Stomach (tissue), 4 donors: ENCODE results near the gene RELL2.

Experiments
- POLR2A ChIP-seq, 4 donors: fragments of 450-650 bp; IDR thresholded peaks; one replicate each; pipeline ENCODE4 v1.6.1; 2016; ENCODE audit warnings: antibody characterized with exemption in 4 of 4, control low read depth in 2 of 4, mild to moderate bottlenecking in 1 of 4, moderate library complexity in 1 of 4
- TF ChIP-seq, protein P1 (sequence below), 7 experiments: fragments of 450-650 bp in 4 of 7; fragments of 200-600 bp in 3 of 7; sonication (generic) in 3 of 7; IDR thresholded peaks; one replicate each; pipeline ENCODE4 v1.5.1; 2016 to 2019; ENCODE audit warnings: antibody characterized with exemption in 7 of 7, control low read depth in 2 of 7, mild to moderate bottlenecking in 1 of 7

DNA sequence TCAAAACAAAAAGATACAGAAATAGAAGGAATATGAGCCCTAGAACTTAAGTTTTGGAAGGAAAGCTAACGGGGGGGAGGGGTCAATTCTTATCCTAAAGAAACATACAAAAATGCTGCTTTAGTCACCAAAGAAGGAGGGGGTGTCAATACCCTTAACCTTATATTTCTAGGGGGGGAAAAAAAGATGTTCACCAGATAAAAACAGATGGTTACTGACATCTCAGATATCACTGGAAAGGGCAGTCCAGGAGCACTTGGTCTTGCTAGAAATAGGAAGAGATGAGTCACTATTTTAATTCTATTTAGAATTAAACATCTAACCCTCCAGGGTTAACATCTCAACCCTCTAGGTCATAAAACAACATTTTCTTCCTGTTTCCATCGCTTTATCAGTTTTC lies 19.7 kb upstream of the RELL2 start:
- TF ChIP-seq, protein P1, sequence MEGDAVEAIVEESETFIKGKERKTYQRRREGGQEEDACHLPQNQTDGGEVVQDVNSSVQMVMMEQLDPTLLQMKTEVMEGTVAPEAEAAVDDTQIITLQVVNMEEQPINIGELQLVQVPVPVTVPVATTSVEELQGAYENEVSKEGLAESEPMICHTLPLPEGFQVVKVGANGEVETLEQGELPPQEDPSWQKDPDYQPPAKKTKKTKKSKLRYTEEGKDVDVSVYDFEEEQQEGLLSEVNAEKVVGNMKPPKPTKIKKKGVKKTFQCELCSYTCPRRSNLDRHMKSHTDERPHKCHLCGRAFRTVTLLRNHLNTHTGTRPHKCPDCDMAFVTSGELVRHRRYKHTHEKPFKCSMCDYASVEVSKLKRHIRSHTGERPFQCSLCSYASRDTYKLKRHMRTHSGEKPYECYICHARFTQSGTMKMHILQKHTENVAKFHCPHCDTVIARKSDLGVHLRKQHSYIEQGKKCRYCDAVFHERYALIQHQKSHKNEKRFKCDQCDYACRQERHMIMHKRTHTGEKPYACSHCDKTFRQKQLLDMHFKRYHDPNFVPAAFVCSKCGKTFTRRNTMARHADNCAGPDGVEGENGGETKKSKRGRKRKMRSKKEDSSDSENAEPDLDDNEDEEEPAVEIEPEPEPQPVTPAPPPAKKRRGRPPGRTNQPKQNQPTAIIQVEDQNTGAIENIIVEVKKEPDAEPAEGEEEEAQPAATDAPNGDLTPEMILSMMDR (IDR thresholded peaks at IDR 0.05) = no peak
- no peak for TF ChIP-seq POLR2A (IDR thresholded peaks at IDR 0.05)
